Right lobe of liver (tissue), 6 donors: Measurements from ENCODE around the gene DRD3. TPM values are rescaled to one million over a fixed set of nuclear protein-coding genes. Genes with fewer than 3 reads are reported as not detected.

Experiments used
- ATAC-seq, 4 donors: fragments of 200-7000 bp; cut with Tn5 transposase; one replicate each; pipeline ENCODE4 v1.9.1; 2020; ENCODE audit warnings: mild to moderate bottlenecking in 4 of 4, moderate library complexity in 4 of 4
- DNase-seq, 3 donors: peaks; one replicate each; pipeline ENCODE4 v3.0.0-alpha.2; 2020
- H3K27ac ChIP-seq, 3 donors: fragments of 200-600 bp; one replicate each; pipeline ENCODE4 v1.8.0; 2022
- H3K27me3 ChIP-seq, 2 donors: fragments of 200-600 bp; one replicate each; pipeline ENCODE4 v1.8.0; 2022
- H3K36me3 ChIP-seq, 4 donors: fragments of 200-600 bp; sonication (generic) in 1 of 4; one replicate each; pipeline versions ENCODE4 v1.5.1 to v1.8.0; 2017 to 2022; ENCODE audit warnings: control low read depth in 1 of 4
- H3K4me1 ChIP-seq, 4 donors: fragments of 200-600 bp; sonication (generic) in 1 of 4; one replicate each; pipeline versions ENCODE4 v1.5.1 to v1.8.0; 2017 to 2022; ENCODE audit warnings: control low read depth in 1 of 4
- H3K4me3 ChIP-seq, 3 donors: fragments of 200-600 bp; one replicate each; pipeline ENCODE4 v1.8.0; 2022
- H3K9me3 ChIP-seq, 4 donors: fragments of 200-600 bp; sonication (generic) in 1 of 4; one replicate each; pipeline versions ENCODE4 v1.5.1 to v1.8.0; 2017 to 2022; ENCODE audit warnings: control low read depth in 1 of 4
- CTCF ChIP-seq, 4 donors: fragments of 200-600 bp in 3 of 4; fragments of 450-650 bp in 1 of 4; IDR thresholded peaks; one replicate each; pipeline versions ENCODE4 v1.5.1 to v1.8.0; 2016 to 2022; ENCODE audit warnings: antibody characterized with exemption in 4 of 4, mild to moderate bottlenecking in 2 of 4
- POLR2A ChIP-seq: fragments of 450-650 bp; IDR thresholded peaks from one replicate; pipeline ENCODE4 v1.6.1; 2017; ENCODE audit warnings: antibody characterized with exemption, mild to moderate bottlenecking
- WGBS: methylation state at CpG from one replicate; pipeline ENCODE4 v1.1.6; 2018; ENCODE audit warnings: low coverage, low lambda C conversion rate; ENCODE audit not compliant: insufficient coverage; ENCODE audit errors: missing lambda C conversion rate; 5-methylcytosine and 5-hydroxymethylcytosine counted together
- intact Hi-C, 2 donors: fragments of 100-400 bp; cut with DNase I; formaldehyde crosslinking; loops; one replicate each; pipeline versions ENCODE4 v1.11.2 to v1.14.1; 2022
- total RNA-seq, 6 experiments: library from RNA; depleted of rRNA in 2 of 6; stranded (reverse); fragments of >200 nt in 2 of 6; fragmentation: NEBNext Ultra II Directional in 3 of 6; extraction: Animal tissue kit (Norgen Biotek cat#: 25700) in 3 of 6; gene quantifications; one replicate each; pipeline versions ENCODE4 v1.1.0 to v1.2.4, GENCODE V29; 2016 to 2023
- donor health status: DM: no; HTN: yes; CAD: no.
- donor health status: DM: no; HTN: no; CAD: no.
- donor health status: DM: no; HTN: no; CAD: no.
- donor health status: DM: no; HTN: yes; CAD: no.
- donor health status: DM: no; HTN: yes; CAD: no.

Gene DRD3
- total RNA-seq, 6 experiments from 2014 or later = not detected

DNA sequence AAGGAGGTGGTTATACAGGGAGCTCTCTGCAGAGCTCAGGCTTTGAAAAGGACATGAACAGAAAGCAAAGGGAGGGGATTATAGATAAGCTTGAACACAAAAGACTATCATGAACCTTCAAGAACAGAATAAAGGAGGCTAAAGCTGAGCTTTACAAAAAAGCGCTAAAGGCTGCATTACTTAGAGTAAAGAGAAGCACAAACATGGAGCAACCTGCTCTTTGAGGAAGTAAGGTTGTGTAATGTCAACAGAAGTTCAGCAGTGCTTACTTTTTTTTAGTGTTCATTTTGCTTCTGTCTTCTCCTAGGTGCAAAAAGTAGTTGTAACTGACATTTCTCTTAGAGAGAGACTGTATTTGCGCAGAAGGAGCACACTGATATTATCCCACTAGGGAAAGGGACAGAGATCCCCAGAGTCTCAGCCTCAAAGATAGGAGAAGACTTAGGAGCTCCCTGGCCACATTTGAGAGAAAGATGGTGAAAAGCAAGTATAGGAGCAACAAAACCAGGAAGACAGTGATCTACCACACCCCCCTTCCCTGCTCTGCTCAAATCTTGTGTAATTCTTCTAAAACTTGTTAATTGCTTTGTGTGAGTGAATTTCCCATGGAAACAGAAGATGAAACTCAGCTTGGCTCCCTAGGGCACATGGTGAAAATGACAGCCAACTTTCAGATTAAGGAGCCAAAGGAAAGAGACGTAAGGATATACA, 67.6 kb downstream of the DRD3 start:
- no peaks in the 10 kb centered on the region for H3K27me3 ChIP-seq
- 46% methylated on average over 3 of the region's 3 CpGs for WGBS
- no peak overlapping the region for H3K27ac ChIP-seq
- no peak overlapping the region for H3K4me3 ChIP-seq
- no peaks in the 10 kb centered on the region for H3K36me3 ChIP-seq
- H3K9me3 ChIP-seq = no peaks in the 10 kb centered on the region
- TF ChIP-seq CTCF (IDR thresholded peaks at IDR 0.05) = no peak
- ATAC-seq = peak; percentile 35 to 64 (median 42)
- H3K4me1 ChIP-seq = no peaks in the 10 kb centered on the region
- intact Hi-C loops = no loop called here
- DNase-seq = no peak

DNA sequence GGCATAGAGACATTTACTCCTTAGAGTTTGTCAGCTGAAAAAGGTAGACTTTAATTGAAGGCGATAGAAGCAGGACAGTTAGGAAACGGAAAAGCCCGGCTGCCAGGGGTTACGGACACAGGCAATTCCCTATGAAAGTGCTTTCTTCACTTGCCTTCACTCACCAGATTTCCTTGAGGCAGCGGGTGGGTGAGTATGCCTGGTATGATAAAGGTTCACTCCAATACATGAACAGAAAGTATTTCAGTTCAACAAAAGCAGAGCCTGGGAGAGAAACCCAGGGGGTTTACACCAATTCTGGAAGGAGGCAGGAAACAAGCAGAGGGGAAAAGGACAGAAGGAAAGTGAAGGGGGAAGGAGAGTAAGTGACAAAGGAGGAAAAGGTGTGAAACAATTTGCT, 68.4 kb downstream of the DRD3 start:
- no peaks in the 10 kb centered on the region for H3K36me3 ChIP-seq
- ATAC-seq (no peak), DNase-seq (no peak)
- H3K4me3 ChIP-seq = no peak overlapping the region
- TF ChIP-seq POLR2A (no peak), CTCF (IDR thresholded peaks at IDR 0.05) (no peak)
- intact Hi-C loops = no loop called here
- no peaks in the 10 kb centered on the region for H3K27me3 ChIP-seq
- no peak overlapping the region for H3K27ac ChIP-seq
- H3K9me3 ChIP-seq = no peaks in the 10 kb centered on the region
- 56% methylated on average over 5 of the region's 5 CpGs for whole genome bisulfite sequencing
- H3K4me1 ChIP-seq = no peaks in the 10 kb centered on the region

DNA sequence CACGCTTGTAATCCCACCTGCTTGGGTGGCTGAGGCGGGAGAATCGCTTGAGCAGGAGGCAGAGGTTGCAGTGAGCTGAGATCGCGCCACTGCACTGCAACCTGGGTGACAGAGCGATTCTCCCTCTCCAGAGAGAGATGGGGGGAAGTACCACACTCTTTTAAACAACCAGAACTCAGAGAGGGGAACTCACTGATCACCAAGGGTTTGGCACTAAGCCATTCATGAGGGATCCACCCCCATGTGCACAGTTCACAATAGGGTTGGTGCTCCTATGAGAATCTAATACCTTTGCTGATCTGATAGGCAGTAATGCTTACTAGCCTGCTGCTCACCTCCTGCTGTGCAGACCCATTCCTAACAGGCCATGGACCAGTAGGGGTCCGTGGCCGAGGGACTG, 70.7 kb downstream of the DRD3 start:
- intact Hi-C loops = no loop called here
- WGBS = 61% methylated on average over 2 of the region's 8 CpGs

DNA sequence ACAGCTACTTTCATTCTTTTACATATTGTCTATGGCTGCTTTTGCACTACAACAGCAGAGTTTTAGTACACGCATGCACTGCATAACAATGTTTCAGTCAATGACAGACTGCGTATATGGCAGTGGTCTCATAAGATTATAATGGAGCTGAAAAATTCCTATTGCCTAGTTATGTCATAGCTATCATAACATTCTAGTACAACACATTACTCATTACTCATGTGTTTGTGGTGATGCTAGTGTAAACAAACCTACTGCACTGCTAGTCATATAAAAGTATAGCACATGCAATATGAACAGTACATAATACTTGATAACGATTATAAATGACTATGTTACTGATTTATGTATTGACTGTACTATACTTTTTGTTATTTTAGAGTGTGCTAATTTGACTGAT, 74.4 kb downstream of the DRD3 start:
- 83% methylated on average over 3 of the region's 3 CpGs for WGBS
- ATAC-seq (no peak), DNase-seq (no peak)
- no peak overlapping the region for H3K4me3 ChIP-seq
- no peaks in the 10 kb centered on the region for H3K9me3 ChIP-seq
- intact Hi-C loops = no loop called here
- TF ChIP-seq POLR2A (no peak), CTCF (IDR thresholded peaks at IDR 0.05) (no peak)
- no peaks in the 10 kb centered on the region for H3K27me3 ChIP-seq
- H3K27ac ChIP-seq = no peak overlapping the region
- H3K4me1 ChIP-seq = no peaks in the 10 kb centered on the region
- no peaks in the 10 kb centered on the region for H3K36me3 ChIP-seq

More for the DNA sequence above, 70.7 kb downstream of the DRD3 start:
- no peaks in the 10 kb centered on the region for H3K36me3 ChIP-seq
- TF ChIP-seq POLR2A (no peak), CTCF (IDR thresholded peaks at IDR 0.05) (no peak)
- H3K27ac ChIP-seq = no peak overlapping the region
- DNase-seq = no peak
- no peaks in the 10 kb centered on the region for H3K9me3 ChIP-seq
- H3K4me1 ChIP-seq = no peaks in the 10 kb centered on the region
- H3K27me3 ChIP-seq = no peaks in the 10 kb centered on the region
- no peak overlapping the region for H3K4me3 ChIP-seq
- no peak for ATAC-seq
